T-helper 2 cell treated with Interferon-gamma antibody and Interleukin-4, amounts not matched to agents 5 μg/mL and 100 μg/mL, for 36 hours (primary cell): ENCODE data around the gene CYP19A1.

Experiments used
- DNase-seq: peaks from one replicate; pipeline ENCODE4 v3.0.0; 2021; ENCODE audit warnings: low spot score
- H3K27ac Mint-ChIP-seq: one replicate; pipeline ENCODE4 v1.8.0; 2021; ENCODE audit warnings: mild to moderate bottlenecking, mixed read lengths
- H3K27me3 Mint-ChIP-seq: one replicate; pipeline ENCODE4 v1.8.0; 2021; ENCODE audit warnings: low read depth, mixed read lengths
- H3K36me3 Mint-ChIP-seq: one replicate; pipeline ENCODE4 v1.8.0; 2021; ENCODE audit warnings: low read depth, mixed read lengths
- H3K4me1 Mint-ChIP-seq: one replicate; pipeline ENCODE4 v1.8.0; 2021; ENCODE audit warnings: low read depth, mixed read lengths
- H3K4me3 Mint-ChIP-seq: one replicate; pipeline ENCODE4 v1.8.0; 2022; ENCODE audit warnings: mild to moderate bottlenecking, moderate library complexity, mixed read lengths
- H3K9me3 Mint-ChIP-seq: one replicate; pipeline ENCODE4 v1.8.0; 2021; ENCODE audit warnings: mixed read lengths

The CYP19A1 gene

GRCh38 chr15:51328926-51329325 lies 9.5 kb downstream of the CYP19A1 start:
- H3K27me3 Mint-ChIP-seq: peaks cover 4% of the 10 kb centered on the region
- no peak for DNase-seq
- no peaks in the 10 kb centered on the region for H3K4me1 Mint-ChIP-seq
- H3K9me3 Mint-ChIP-seq: no peaks in the 10 kb centered on the region
- H3K4me3 Mint-ChIP-seq: no peak overlapping the region
- no peaks in the 10 kb centered on the region for H3K36me3 Mint-ChIP-seq
- no peak overlapping the region for H3K27ac Mint-ChIP-seq

DNA sequence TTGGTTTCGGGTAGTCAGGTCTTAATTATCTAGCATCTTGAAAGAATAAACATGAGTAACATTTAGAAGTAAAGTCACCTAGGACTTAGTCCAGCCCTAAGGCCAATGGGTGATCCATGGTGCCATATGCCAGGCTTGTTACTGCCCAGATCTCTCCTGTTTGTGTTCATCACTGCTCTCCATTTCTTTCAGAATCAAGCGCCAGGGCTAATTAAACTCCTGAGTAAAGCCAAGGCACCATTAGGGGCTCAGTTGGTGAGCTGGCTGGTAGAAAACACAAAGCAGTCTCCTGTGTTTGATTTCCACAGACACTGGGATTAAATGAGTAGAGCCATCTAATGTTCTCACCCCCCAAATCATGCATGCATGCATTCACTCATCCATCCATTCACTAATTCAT lies 11.3 kb downstream of the CYP19A1 start:
- H3K27me3 Mint-ChIP-seq: peaks cover 4% of the 10 kb centered on the region
- H3K27ac Mint-ChIP-seq: no peak overlapping the region
- H3K4me1 Mint-ChIP-seq: no peaks in the 10 kb centered on the region
- H3K36me3 Mint-ChIP-seq: no peaks in the 10 kb centered on the region
- DNase-seq: no peak
- H3K9me3 Mint-ChIP-seq: no peaks in the 10 kb centered on the region
- H3K4me3 Mint-ChIP-seq: no peak overlapping the region

- Mint-ChIP-seq H3K4me3 (no peak overlapping the region), H3K27me3 (peaks cover 4% of the 10 kb centered on the region), H3K9me3 (no peaks in the 10 kb centered on the region), H3K36me3 (no peaks in the 10 kb centered on the region), H3K27ac (no peak overlapping the region), H3K4me1 (no peaks in the 10 kb centered on the region)
- no peak for DNase-seq
These were observed 13.2 kb downstream of the CYP19A1 start for GRCh38 chr15:51325167-51325566.

DNA sequence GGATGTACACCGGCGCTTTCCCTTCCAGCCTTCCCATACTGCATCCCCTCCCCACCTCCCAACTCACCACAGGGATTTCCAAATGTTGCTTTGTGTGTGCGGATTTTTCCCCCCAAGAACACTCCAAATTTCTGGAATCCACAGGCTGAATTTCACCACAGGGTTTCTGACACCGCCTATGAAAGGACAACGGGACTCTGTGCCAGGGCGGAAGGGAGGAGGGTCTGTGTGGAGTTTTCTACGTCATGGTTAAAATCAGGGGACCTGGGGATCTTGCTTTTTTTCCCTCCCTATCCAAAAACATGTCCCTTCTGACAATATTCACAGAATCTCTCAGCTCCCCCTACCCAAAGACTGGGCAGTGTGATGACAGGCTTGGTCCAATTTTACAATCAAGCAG lies 14.6 kb downstream of the CYP19A1 start:
- Mint-ChIP-seq H3K4me3 (no peak overlapping the region), H3K27me3 (peaks cover 7% of the 10 kb centered on the region), H3K36me3 (no peaks in the 10 kb centered on the region), H3K27ac (no peak overlapping the region), H3K9me3 (no peaks in the 10 kb centered on the region), H3K4me1 (no peaks in the 10 kb centered on the region)
- DNase-seq: no peak

DNA sequence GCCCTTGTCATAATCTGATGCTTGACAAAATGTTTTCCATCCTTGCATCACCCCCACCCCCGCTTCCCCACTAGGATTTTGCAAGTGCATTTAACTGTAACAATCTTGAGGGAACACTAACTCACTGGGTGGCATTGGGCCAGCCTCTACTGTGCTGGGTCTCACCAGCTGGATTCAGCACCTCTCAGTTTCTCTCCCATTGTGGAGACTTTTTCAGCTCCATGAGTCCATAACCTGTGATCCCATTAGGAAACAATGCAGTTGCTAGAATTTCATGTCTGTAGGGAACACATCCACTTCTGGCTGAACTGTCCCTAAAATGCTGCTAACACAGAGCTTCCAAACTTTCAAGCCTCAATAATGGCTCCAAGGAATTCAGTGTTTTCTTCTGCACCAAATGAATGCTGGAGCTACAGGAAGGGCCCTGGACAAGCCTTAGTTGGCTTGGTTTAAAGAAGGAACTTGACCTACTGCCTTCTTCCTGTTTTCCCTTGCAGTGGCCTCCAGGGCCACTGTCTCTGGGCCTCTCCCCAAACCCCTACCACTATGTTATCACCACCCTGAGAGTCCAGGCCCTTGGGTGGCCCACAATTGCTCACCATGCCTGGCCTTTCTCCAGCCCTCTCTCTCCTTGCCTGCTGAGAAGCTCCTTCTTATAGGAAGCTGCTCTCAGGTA lies 15.6 kb downstream of the CYP19A1 start:
- DNase-seq: no peak
- peaks cover 7% of the 10 kb centered on the region for H3K27me3 Mint-ChIP-seq
- H3K4me1 Mint-ChIP-seq: no peaks in the 10 kb centered on the region
- no peaks in the 10 kb centered on the region for H3K36me3 Mint-ChIP-seq
- H3K9me3 Mint-ChIP-seq: no peaks in the 10 kb centered on the region
- no peak overlapping the region for H3K4me3 Mint-ChIP-seq
- no peak overlapping the region for H3K27ac Mint-ChIP-seq

DNA sequence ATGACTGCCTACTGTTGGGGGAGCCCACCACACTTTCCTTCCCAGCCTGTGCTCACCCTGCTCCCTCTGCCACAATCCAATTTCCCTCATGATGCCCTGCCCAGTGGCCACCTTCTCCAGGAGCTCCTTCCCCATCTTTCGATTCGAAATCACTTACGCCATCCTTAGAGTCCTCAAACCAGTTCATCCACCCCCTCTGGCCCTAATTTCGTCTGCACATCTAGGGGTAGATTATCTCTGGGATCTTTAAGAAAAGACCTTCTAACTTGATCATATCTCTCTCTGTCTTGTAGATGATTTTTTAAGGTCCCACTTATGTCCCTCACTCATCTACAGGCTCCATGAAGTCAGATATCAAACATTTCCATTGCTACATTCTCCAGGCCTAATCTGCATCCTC lies 17.1 kb downstream of the CYP19A1 start:
- Mint-ChIP-seq H3K9me3 (no peaks in the 10 kb centered on the region), H3K4me3 (no peak overlapping the region), H3K36me3 (no peaks in the 10 kb centered on the region), H3K4me1 (no peaks in the 10 kb centered on the region), H3K27ac (no peak overlapping the region), H3K27me3 (peaks cover 7% of the 10 kb centered on the region)
- DNase-seq: no peak

DNA sequence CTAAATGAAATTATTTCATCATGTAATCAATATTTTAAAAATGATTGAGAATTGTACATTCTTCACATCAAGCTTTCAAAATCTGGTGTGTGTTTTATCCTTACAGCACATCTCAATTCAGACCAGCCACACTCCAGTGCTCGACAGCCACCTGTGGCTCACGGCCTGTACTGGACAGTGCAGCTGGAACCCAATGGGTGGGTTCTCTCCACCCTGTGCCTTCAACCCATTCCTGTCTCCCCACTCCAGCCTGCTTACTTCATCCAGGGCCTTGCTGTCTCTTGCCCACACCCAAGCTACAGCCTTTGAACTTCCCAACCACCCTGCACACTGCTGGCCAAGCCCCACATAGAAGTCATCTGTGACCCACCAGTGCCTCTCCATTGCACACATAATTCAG lies 17.6 kb downstream of the CYP19A1 start:
- H3K4me1 Mint-ChIP-seq: no peaks in the 10 kb centered on the region
- H3K9me3 Mint-ChIP-seq: no peaks in the 10 kb centered on the region
- H3K27ac Mint-ChIP-seq: no peak overlapping the region
- no peaks in the 10 kb centered on the region for H3K36me3 Mint-ChIP-seq
- no peak overlapping the region for H3K4me3 Mint-ChIP-seq
- DNase-seq: no peak
- peaks cover 4% of the 10 kb centered on the region for H3K27me3 Mint-ChIP-seq

- Mint-ChIP-seq H3K27me3 (peaks cover 3% of the 10 kb centered on the region), H3K4me1 (no peaks in the 10 kb centered on the region), H3K4me3 (no peak overlapping the region), H3K36me3 (no peaks in the 10 kb centered on the region), H3K27ac (no peak overlapping the region), H3K9me3 (no peaks in the 10 kb centered on the region)
- no peak for DNase-seq
These were observed 18.9 kb downstream of the CYP19A1 start for GRCh38 chr15:51319539-51319938.

DNA sequence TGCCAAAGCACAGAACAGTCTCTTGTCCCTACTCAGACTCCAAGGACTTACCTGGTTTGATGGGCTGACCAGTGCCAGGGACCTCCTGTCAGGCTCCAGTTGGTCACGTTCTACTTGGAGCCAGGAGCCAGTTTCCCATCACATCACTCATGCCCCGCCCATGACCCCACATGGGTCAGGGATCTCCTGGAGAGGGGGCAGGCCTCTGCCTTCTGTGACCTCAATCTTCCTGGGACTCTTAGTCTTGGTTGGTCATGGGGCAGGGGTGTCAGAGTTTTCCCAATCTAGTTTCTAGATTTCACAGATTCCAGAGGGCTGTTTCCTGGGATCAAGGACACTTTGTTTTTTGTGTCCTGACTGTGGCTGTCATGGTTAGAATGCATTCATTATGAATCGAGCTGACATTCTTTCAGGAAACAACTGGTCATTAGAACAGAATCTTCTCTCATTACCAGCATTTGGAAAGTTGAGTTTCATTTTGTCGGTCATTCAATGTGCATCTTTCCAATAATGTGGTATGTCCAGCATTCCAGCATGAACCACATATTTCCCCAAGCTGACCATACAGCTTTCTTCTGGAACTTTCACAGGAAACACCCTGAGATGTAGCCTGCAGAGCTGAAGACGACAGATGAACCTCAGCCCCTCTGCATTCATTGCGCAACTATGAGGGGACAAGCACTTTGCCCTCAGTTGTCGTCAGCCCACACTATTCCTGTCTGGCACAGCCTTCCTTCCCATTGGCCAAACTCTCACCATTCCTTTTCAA lies 19.8 kb downstream of the CYP19A1 start:
- no peak overlapping the region for H3K4me3 Mint-ChIP-seq
- DNase-seq: no peak
- H3K27me3 Mint-ChIP-seq: peaks cover 3% of the 10 kb centered on the region
- H3K36me3 Mint-ChIP-seq: no peaks in the 10 kb centered on the region
- H3K9me3 Mint-ChIP-seq: no peaks in the 10 kb centered on the region
- H3K4me1 Mint-ChIP-seq: no peaks in the 10 kb centered on the region
- no peak overlapping the region for H3K27ac Mint-ChIP-seq

DNA sequence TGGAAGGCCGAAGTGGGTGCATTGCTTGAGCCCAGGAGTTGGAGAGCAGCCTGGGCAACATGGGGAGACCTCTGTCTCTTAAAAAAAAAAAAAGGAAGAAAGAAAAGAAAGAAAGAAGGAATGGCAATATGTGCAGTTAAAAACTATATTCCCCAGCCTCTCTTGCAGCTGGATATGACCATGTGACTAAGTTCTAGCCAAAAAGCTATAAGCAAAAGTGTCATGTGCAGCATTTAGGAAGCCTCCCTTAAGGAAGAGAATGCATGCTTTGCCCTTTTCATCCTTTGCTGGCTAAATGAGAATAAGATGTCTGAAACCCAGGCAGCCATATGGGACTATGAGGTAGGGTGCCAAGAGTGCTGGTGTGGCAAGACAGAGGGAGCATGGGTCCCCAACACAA lies 21.8 kb downstream of the CYP19A1 start:
- Mint-ChIP-seq H3K36me3 (no peaks in the 10 kb centered on the region), H3K27me3 (peaks cover 3% of the 10 kb centered on the region), H3K4me3 (no peak overlapping the region), H3K9me3 (no peaks in the 10 kb centered on the region), H3K4me1 (no peaks in the 10 kb centered on the region), H3K27ac (no peak overlapping the region)
- DNase-seq: no peak

DNA sequence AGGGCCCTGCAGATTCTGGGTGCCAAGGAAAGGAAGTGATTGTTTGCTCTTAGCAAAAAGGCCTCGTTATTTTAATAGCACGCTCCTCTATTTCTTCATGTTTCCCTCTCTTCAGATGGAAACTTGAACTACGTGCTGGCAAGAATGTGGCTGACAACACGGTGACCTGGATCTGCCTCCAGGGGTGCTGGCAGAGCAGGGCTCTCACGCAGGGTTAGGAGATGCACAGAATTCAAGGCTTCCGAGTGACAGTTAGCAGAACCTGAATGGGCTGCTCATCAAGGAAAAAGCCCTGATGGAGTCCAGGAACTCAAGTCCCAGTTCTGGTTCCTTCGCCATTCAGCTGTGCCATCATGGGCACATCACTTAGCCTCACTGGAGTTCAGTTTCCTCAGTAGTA lies 22.7 kb downstream of the CYP19A1 start:
- Mint-ChIP-seq H3K36me3 (no peaks in the 10 kb centered on the region), H3K27ac (no peak overlapping the region), H3K9me3 (no peaks in the 10 kb centered on the region), H3K27me3 (peaks cover 3% of the 10 kb centered on the region), H3K4me1 (no peaks in the 10 kb centered on the region), H3K4me3 (no peak overlapping the region)
- DNase-seq: no peak

GRCh38 chr15:51314391-51315337 lies 23.7 kb downstream of the CYP19A1 start:
- H3K27me3 Mint-ChIP-seq: peaks cover 2% of the 10 kb centered on the region
- no peak for DNase-seq
- H3K4me3 Mint-ChIP-seq: no peak overlapping the region
- H3K9me3 Mint-ChIP-seq: no peaks in the 10 kb centered on the region
- no peaks in the 10 kb centered on the region for H3K36me3 Mint-ChIP-seq
- no peaks in the 10 kb centered on the region for H3K4me1 Mint-ChIP-seq
- no peak overlapping the region for H3K27ac Mint-ChIP-seq

- H3K36me3 Mint-ChIP-seq: no peaks in the 10 kb centered on the region
- peaks cover 5% of the 10 kb centered on the region for H3K27me3 Mint-ChIP-seq
- H3K4me1 Mint-ChIP-seq: no peaks in the 10 kb centered on the region
- no peak overlapping the region for H3K4me3 Mint-ChIP-seq
- no peak for DNase-seq
- no peak overlapping the region for H3K27ac Mint-ChIP-seq
- no peaks in the 10 kb centered on the region for H3K9me3 Mint-ChIP-seq
These were observed 24.6 kb downstream of the CYP19A1 start for GRCh38 chr15:51313644-51314280.

DNA sequence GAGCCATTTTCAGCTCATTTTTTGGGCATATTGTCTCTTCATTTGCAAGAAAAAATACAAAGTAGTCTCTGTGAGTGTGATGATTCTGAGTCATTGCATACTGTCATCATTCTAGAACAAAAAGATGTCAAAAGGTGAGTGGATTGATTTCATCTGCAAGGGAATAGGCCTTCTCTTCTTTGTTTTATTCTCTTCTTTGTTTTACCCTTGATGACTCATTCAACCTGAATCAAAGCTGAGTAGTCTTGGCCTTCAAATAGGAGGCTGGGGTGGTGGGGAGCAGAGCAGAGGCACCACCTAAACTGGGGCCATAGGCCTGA lies 25.4 kb downstream of the CYP19A1 start:
- Mint-ChIP-seq H3K27me3 (peaks cover 8% of the 10 kb centered on the region), H3K4me3 (no peak overlapping the region), H3K4me1 (no peaks in the 10 kb centered on the region), H3K9me3 (no peaks in the 10 kb centered on the region), H3K27ac (no peak overlapping the region), H3K36me3 (no peaks in the 10 kb centered on the region)
- DNase-seq: no peak
